ENCODE data around the gene NAALADL2.

GRCh38 chr3:175198991-175199783, 340.1 kb downstream of the NAALADL2 start:
- TF ChIP-seq CTCF (IDR thresholded peaks at IDR 0.05 in 4 of 5, conservative IDR thresholded peaks at IDR 0.05 in 1 of 5) (no peak), POLR2A (IDR thresholded peaks at IDR 0.05) (no peak)

All from gastrocnemius medialis (tissue), 4 donors.